HG03439 (cell line): ENCODE measurements around the gene ZNF407.

Experiments
- ATAC-seq: cut with Tn5 transposase; IDR thresholded peaks from one replicate; pipeline ENCODE4 v1.9.1; 2021; ENCODE audit warnings: mild to moderate bottlenecking, moderate library complexity; ENCODE audit not compliant: unreplicated experiment

The ZNF407 gene

DNA sequence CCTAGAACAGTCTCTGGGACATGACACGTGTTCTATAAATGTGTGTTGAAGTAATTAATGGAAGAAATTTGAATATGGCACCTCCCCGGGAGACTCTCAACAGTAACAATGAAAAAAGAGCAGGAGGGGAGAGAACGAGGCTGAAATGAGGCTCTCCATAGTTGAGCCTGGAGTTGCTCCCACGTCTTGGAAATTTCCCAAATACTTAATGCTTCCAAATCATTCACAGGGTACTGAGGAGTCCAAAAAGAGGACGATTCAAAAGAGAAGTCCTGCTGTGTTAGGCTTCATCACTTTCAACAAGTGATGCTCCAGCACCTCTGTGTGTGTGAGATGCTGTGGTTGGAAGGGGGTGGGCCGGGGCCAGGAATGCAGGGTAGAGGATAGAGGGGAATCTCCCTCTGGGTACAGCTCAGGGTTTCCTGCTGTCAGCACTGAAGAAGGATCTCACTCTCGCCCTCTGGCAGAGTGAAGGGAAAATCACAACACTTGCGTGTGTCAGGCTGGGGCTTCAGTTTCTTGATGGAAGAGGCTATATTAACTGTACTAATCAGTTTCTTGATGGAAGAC, 18.1 kb upstream of the ZNF407 start:
- ATAC-seq, result no peak

GRCh38 chr18:74582642-74583041, 15.0 kb upstream of the ZNF407 start:
- no peak for ATAC-seq

GRCh38 chr18:74587441-74587840, 10.2 kb upstream of the ZNF407 start:
- ATAC-seq, result no peak

DNA sequence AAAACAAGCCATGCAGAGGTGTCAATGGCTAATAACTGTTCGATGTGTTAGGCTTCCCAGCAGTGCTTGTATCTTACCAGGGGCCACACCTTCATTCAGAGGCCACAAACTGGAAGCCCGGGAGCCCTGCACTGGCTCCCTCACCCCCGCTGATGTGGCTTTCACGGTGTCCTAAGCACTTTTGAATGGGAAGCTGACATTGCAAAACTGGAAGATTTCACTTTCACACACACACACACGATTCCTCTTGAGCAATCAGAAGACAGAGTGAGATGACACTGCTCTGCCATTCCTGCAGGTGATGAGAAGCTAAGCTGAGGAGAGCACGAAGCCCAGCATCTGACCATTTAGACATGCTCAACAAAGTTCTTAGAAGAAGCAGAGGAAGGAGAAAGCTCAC, 8.6 kb upstream of the ZNF407 start:
- no peak for ATAC-seq

DNA sequence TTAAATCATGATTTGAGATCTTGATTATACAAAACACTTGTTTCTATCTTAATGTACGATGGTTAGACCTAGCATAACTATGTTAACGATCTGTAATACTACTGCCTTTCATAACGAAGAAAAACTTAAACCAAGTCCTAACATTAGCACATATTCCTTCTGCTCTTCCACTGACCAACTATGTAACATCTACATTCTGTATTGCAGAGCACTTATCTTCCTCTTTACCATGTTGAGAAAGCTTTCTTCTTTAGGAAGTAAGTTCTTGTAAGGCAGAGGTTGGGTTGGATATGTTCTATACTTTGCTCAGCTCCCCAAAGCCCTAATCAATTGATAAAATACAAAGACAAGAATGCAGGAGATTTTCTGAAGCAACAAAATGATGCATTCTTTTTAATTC, 7.9 kb upstream of the ZNF407 start:
- no peak for ATAC-seq

- ATAC-seq, result no peak
Observed at GRCh38 chr18:74590671-74591070, 7.0 kb upstream of the ZNF407 start.

- ATAC-seq, result no peak
Observed at GRCh38 chr18:74595431-74595830, 2.2 kb upstream of the ZNF407 start.

- ATAC-seq, result peak; percentile 34
Observed at GRCh38 chr18:74597034-74597661, 522 bp upstream of the ZNF407 start.

- peak; percentile 67 for ATAC-seq
Observed at GRCh38 chr18:74598350-74599001, 806 bp downstream of the ZNF407 start.

GRCh38 chr18:74604361-74604760, 6.7 kb downstream of the ZNF407 start:
- ATAC-seq, result no peak

- no peak for ATAC-seq
Observed at GRCh38 chr18:74604774-74605173, 7.1 kb downstream of the ZNF407 start.

- ATAC-seq, result no peak
Observed at GRCh38 chr18:74608681-74609080, 11.0 kb downstream of the ZNF407 start.

DNA sequence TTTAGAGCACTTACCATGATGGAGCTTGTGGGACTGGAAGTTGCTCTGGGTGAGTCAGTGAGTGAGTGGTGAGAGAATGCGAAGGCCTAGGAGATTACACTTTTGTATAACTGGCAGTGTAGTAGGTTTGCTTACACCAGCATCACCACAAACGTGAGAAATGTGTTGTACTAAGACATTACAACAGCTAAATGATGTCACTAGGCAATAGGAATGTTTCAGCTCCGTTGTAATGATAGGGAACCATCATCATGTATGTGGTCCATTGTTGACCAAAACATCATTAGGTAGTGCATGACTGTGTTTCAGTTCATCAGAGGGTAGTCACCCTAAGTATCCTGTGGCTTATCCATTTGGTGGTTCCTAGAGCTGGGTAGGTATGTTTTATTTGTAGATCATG, 11.9 kb downstream of the ZNF407 start:
- no peak for ATAC-seq

- no peak for ATAC-seq
Observed at GRCh38 chr18:74610051-74610615, 12.5 kb downstream of the ZNF407 start.

- ATAC-seq, result no peak
Observed at GRCh38 chr18:74610860-74611259, 13.2 kb downstream of the ZNF407 start.

- ATAC-seq, result no peak
Observed at GRCh38 chr18:74611765-74612164, 14.1 kb downstream of the ZNF407 start.

GRCh38 chr18:74613381-74613780, 15.7 kb downstream of the ZNF407 start:
- no peak for ATAC-seq

DNA sequence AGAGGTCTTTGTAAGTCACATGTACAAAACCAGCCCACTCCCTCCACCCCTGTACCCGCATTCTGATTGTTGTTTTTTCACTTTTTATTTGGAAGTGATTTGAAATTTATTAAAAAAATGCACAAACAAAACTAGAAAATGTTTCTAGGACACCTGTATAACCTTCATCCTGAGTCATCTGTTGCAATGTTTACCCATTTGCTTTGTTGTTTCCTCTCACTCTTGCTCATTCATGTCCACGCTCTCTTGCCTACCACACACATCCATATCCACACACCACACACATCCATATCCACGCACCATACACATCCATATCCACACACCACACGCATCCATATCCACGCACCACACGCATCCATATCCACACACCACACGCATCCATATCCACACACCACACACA, 18.8 kb downstream of the ZNF407 start:
- ATAC-seq, result no peak

GRCh38 chr18:74617486-74617885, 19.8 kb downstream of the ZNF407 start:
- no peak for ATAC-seq

DNA sequence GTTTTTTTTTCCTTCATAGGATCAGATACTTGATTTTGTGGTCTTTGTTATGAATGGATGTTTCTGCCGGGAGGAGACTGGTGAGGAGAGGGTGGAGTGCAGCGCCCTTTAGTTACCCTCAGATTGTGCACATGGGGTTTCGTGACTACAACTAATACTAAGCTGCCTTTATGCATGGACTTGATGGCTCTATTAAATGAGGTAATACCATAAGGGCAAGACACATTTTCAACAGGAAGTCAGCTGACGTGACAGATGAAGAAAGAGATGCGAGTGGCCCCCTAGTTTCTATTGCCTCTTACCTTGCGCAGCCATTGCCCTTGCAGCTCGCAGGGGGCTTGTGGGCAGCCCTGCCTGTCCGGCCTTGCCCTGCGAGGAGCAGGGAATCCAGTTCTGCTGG, 24.4 kb downstream of the ZNF407 start:
- ATAC-seq, result no peak

DNA sequence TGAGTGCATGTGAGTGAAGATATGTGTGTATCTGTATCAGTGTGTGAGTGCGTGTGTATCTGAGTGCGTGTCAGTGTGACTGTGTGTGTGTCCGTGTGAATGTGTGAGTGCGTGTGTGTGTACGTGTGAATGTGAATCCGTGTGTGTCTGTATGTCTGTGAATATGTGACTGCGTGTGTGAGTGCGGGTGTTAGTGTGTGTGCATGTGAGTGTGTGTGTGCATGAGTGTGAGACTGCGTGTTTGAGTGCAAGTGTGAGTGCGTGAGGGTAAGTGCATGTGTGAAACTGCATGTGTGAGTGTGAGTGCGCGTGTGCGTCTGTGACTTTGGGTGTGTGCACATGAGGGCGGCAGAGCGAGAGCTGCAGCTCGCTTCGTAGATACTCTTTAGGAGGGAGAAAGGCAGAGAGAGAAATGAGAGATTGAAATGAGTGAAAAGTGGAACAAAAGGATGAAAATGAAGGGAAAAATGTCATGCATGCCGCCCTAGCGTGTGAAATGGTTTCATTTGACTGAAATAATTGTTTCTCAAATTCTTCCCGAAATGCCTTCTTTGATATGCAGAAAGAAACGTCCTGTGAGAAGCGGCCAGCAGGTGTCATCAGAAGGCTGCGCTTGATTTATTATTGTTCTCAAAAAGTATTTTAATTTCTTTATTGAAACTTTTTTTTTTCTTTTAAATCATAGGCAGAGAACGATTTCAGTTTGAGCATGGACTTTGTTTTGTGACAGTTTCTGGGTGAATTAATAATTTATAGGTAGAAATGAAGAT, 25.6 kb downstream of the ZNF407 start:
- ATAC-seq, result no peak
